ENCODE measurements around the gene TOP1. TPM values are rescaled to one million over a fixed set of nuclear protein-coding genes. Genes with fewer than 3 reads are reported as not detected.
A peak's percentile ranks its signal among the peaks of the same experiment; 100 is the strongest.

Gene TOP1
- polyA plus RNA-seq, 1 of the 3 experiments (the other 2 are of a cell fraction) = 11.9 TPM

GRCh38 chr20:41027872-41028358 is 707 bp upstream of the TOP1 start:
- H3K36me3 ChIP-seq (replicated peaks in 1 of 2; ENCODE audit: control insufficient read depth in 1 of 2, insufficient read depth in 2 of 2, low read length in 1 of 2) = peaks cover 0 to under 1% of the 10 kb centered on the region in 2 experiments

GRCh38 chr20:41029150-41029901 is 704 bp downstream of the TOP1 start:
- Histone ChIP-seq H3K27me3 (ENCODE audit: insufficient read depth) (no peaks in the 10 kb centered on the region), H3K27ac (ENCODE audit: low read depth in 2 of 2, low read length in 1 of 2) (peak overlapping the region; percentile 79 to 86), H3K4me2 (peak overlapping the region; percentile 81), H3K79me2 (ENCODE audit: insufficient read depth) (peaks cover 57% of the 10 kb centered on the region), H4K20me1 (ENCODE audit: insufficient read depth) (peaks cover 40% of the 10 kb centered on the region), H3K4me3 (ENCODE audit: low read depth in 2 of 2, low read length in 1 of 2) (peak overlapping the region; percentile 68 to 99), H3K9me2 (no peaks in the 10 kb centered on the region), H3K36me3 (replicated peaks in 1 of 2; ENCODE audit: control insufficient read depth in 1 of 2, insufficient read depth in 2 of 2, low read length in 1 of 2) (peaks cover 2 to 8% of the 10 kb centered on the region in 2 experiments), H3K9ac (peak overlapping the region; percentile 97), H3K9me3 (no peaks in the 10 kb centered on the region), H3F3A (replicated peaks; ENCODE audit: insufficient read depth) (no peaks in the 10 kb centered on the region), H3K4me1 (ENCODE audit: control insufficient read depth in 1 of 2, insufficient read depth in 2 of 2, low read depth in 1 of 2, low read length in 1 of 2) (peaks cover 27 to 39% of the 10 kb centered on the region in 2 experiments; a peak in 3 of 4 replicates), H2AFZ (ENCODE audit: low read depth) (no peak overlapping the region)
- ChIA-PET POLR2A (interaction anchor here (3.6 kb wide), 1 partner anchor 57 kb away, joined by 12 read pairs; no protein-coding TSS in a partner anchor), CTCF (interaction anchor here (0.8 to 2.0 kb wide), 2 partner anchors 39 to 63 kb away, joined by 3 to 8 read pairs; no protein-coding TSS in a partner anchor)
- peak; percentile 68 for DNase-seq
- WGBS (ENCODE audit: low lambda C conversion rate) = 0% methylated on average over 29 of the region's 69 CpGs
- no peak for TF ChIP-seq FOXJ3 (CRISPR knock-in tag; IDR thresholded peaks at IDR 0.05)
- TF ChIP-seq YY1 (IDR thresholded peaks at IDR 0.05; ENCODE audit: low read depth) = 0 out of 2 replicates have a peak, but pooled peaks have one; percentile 77

More at GRCh38 chr20:41027872-41028358, 707 bp upstream of the TOP1 start:
- Histone ChIP-seq H4K20me1 (ENCODE audit: insufficient read depth) (peaks cover 26% of the 10 kb centered on the region), H3K9me3 (no peaks in the 10 kb centered on the region), H3K9ac (peak overlapping the region; percentile 68), H3K4me1 (ENCODE audit: control insufficient read depth in 1 of 2, insufficient read depth in 2 of 2, low read depth in 1 of 2, low read length in 1 of 2) (peaks cover 13 to 32% of the 10 kb centered on the region in 2 experiments; a peak in 3 of 4 replicates), H3K4me2 (peak overlapping the region; percentile 71), H3K27ac (ENCODE audit: low read depth in 2 of 2, low read length in 1 of 2) (peak overlapping the region; percentile 36 to 67; a peak in 3 of 4 replicates), H2AFZ (ENCODE audit: low read depth) (no peak overlapping the region; the same call in 1 of the 2 replicates), H3K4me3 (ENCODE audit: low read depth in 2 of 2, low read length in 1 of 2) (peak overlapping the region; percentile 30 to 54; a peak in 3 of 4 replicates), H3K9me2 (no peaks in the 10 kb centered on the region), H3K27me3 (ENCODE audit: insufficient read depth) (no peaks in the 10 kb centered on the region), H3K79me2 (ENCODE audit: insufficient read depth) (peaks cover 43% of the 10 kb centered on the region), H3F3A (replicated peaks; ENCODE audit: insufficient read depth) (no peaks in the 10 kb centered on the region)
- TF ChIP-seq RXRA (IDR thresholded peaks at IDR 0.05; ENCODE audit: borderline replicate concordance, low read depth) (no peak), GABPA (IDR thresholded peaks at IDR 0.05; ENCODE audit: low read depth) (no peak), SMC3 (IDR thresholded peaks at IDR 0.05; ENCODE audit: low read depth, low read length) (no peak), MAX (IDR thresholded peaks at IDR 0.05; ENCODE audit: low read depth) (no peak), CTCF (IDR thresholded peaks at IDR 0.05) (no peak), FOXJ3 (CRISPR knock-in tag; IDR thresholded peaks at IDR 0.05) (no peak)
- WGBS (ENCODE audit: low lambda C conversion rate) = 41% methylated on average over 9 of the region's 10 CpGs
- POLR2A ChIA-PET = interaction anchor here (0.6 to 3.6 kb wide), 3 partner anchors 10 to 58 kb away, joined by 3 to 12 read pairs (median 3); no protein-coding TSS in a partner anchor
- CTCF ChIA-PET = interaction anchor here (0.8 to 2.0 kb wide), 2 partner anchors 37 to 66 kb away, joined by 3 to 8 read pairs; no protein-coding TSS in a partner anchor
- no peak for DNase-seq
